ENCODE data around the gene OR6C70.
"Not testable (repeated sequence)": the region's sequence is repeated elsewhere in the genome, so short reads cannot be mapped to it uniquely, and the experiment has no call there.

The OR6C70 gene

DNA sequence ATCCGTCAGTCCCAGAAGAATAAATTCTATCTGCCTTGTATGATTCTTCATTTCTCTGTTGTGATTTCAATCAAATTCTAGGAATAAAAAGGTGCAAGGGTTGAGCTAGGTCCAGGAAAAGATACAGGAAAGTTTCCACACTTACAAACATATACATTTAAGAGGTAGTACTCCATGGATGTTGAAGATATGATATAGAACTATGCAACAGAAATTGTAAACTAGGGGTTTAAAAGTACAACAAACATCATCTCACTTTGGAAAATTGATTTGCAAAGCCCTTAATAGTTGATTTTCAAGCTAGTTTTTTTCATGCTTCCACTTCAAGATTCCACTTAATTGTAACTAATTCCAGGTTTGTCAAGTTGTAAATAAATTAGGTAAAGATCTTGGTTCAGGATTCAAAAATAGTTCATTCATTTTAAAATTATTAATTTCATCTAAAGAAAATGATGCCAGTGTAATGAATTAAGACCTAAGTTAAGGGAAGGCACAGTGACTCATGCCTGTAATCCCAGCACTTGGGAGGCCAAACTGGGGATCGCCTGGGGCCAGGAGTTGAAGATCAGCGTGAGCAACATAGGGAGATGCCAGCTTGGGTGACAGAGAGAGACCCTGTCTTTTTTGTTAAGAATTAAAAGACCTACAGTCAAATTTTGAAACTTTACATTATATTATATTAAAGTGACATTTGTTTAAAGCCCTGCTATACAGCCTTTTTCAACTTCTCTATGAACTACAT is at the start of gene OR6C70:
Gene OR6C70 (minus strand): TSS at position 51 of the 742 bp plus-strand sequence. CDS start 0 bp downstream, at position 51.
- in situ Hi-C loops (cut with MboI; ENCODE audit: low sequenced_read_pairs) = no loop called here

DNA sequence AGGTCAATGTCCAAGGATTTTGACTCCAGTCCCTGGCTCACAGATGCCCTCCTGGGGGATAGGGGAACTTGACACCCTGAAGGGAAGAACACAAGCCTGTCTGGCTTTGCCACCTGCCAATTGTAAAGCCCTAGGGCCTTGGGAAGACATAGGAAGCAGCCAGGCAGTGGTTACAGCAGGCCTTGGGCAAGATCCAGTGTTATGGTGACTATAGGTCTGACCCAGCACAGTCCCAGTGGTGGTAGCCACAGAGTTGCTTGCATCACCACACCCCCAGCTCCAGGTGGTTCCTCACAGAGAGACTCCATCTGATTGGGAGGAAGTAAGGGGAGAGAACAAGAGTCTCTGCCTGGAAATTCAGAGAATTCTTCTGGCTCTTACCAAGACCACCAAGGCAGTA is 46.5 kb upstream of the OR6C70 start:
- in situ Hi-C loops (cut with MboI; ENCODE audit: low sequenced_read_pairs) = no loop called here

DNA sequence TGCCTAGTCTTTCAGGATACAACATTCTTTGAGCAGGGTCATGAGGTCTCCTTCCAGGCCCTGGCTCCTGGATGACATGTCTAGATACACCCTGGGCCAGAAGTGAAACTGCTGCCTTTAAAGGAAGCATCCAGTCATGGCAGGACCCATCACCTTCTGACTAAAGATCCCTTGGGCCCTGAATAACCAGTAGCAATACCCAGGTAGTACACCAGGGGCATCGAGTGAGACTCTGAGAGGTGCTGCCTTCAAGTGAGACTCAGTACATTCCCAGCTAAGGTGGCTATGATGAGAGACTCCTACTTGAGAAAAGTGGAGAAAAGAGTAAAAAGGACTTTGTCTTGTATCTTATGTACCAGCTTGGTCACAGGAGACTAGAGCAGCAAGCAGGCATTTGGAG is 45.8 kb upstream of the OR6C70 start:
- in situ Hi-C loops (cut with MboI; ENCODE audit: low sequenced_read_pairs) = no loop called here

DNA sequence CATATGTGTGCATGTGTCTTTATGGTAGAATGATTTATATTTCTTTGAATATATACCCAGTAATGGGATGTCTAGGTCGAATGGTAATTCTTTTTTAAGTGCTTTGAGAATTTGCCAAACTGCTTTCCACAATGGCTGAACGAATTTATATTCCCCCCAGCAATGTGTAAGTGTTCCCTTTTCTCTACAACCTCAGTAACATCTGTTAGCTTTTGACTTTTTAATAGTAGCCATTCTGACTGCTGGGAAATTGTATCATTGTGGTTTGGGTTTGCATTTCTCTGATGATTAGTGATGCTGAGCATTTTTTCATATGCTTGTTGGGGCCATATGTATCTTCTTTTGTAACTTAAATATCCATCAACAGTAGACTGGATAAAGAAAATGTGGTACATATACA is 31.7 kb upstream of the OR6C70 start:
- in situ Hi-C loops (cut with MboI; ENCODE audit: low sequenced_read_pairs) = no loop called here

DNA sequence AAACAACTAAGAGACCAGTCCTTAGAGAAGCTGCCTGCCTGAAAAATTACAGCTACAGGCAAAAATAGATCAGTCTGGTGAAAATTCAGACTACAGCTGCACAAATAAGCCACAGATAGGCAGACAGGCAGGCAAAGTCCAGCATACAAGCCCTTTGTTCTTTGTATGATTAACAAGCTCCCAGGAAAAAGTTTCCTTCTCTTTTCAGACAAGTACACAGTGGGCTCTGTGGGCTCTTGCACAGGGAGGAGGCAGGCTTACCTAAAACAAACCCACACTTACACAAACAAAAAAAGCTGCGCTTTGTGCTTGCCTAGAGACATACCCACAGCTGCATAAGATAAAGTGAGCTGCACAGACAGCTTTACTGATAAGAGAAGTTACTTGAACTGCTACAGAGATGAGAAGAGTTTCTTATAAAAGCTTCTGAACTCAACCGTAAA is 29.9 kb upstream of the OR6C70 start:
- in situ Hi-C loops (cut with MboI; ENCODE audit: low sequenced_read_pairs) = no loop called here

DNA sequence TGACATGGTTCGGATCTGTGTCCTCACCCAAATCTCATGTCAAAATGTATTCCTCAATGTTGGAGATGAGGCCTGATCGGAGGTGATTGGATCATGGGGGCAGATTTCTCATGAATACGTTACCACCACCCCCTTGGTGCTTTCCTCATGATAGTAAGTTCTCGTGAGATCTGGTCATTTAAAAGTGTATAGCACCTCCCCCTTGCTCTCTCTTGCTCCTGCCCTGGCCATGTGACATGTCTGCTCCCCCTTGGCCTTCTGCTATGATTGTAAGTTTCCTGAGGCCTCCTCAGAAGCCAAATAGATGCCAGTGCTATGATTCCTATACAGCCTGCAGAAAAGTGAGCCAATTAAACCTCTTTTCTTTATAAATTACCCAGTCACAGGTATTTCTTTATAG is 29.3 kb upstream of the OR6C70 start:
- in situ Hi-C loops (cut with MboI; ENCODE audit: low sequenced_read_pairs) = no loop called here

DNA sequence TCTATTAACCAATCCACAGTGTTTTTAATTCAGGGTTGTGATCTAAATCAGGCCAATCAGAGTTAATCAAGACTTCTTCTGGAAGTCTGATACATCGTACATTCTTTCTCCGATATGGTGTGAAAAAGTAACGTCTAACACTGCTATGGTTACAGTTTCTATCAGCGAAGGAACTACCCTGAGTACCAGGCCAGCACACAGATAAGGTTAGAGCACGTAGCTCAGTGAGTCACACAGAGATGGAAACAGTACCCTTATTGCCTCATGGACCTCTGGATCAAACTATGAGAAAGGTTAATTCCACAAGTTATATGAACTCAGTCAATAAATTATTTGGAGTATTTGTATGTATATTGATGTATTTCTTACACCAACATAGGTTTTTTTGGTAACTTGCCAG is 25.6 kb upstream of the OR6C70 start:
- in situ Hi-C loops (cut with MboI; ENCODE audit: low sequenced_read_pairs) = no loop called here

DNA sequence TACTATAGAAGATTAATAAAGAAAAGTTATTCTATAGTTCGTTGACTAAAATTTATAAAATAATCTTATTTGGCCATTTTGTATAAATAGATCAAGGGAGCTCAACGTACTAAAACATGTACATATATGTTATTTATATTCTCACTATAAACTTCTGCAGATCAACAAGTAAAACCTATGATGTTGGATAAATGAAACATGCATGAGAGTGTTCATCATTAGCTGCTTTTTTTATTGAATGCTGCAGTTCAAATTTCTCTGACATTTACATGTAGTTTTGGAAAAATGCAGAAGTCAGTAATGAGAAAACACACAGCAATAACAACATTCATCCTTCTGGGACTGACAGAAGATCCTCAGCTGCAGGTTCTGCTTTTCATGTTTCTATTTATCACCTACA is 22.1 kb upstream of the OR6C70 start, which contains the start of gene OR6C68:
Gene OR6C68 (plus strand): TSS at position 301 of the 400 bp plus-strand sequence. CDS start 0 bp downstream, at position 301.
- in situ Hi-C loops (cut with MboI; ENCODE audit: low sequenced_read_pairs) = no loop called here

DNA sequence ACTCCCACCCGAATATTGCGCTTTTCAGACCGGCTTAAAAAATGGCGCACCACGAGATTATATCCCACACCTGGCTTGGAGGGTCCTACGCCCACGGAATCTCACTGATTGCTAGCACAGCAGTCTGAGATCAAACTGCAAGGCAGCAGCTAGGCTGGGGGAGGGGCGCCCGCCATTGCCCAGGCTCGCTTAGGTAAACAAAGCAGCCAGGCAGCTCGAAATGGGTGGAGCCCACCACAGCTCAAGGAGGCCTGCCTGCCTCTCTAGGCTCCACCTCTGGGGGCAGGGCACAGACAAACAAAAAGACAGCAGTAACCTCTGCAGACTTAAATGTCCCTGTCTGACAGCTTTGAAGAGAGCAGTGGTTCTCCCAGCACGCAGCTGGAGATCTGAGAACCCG is 14.3 kb upstream of the OR6C70 start:
- in situ Hi-C loops (cut with MboI; ENCODE audit: low sequenced_read_pairs) = not testable (repeated sequence)

DNA sequence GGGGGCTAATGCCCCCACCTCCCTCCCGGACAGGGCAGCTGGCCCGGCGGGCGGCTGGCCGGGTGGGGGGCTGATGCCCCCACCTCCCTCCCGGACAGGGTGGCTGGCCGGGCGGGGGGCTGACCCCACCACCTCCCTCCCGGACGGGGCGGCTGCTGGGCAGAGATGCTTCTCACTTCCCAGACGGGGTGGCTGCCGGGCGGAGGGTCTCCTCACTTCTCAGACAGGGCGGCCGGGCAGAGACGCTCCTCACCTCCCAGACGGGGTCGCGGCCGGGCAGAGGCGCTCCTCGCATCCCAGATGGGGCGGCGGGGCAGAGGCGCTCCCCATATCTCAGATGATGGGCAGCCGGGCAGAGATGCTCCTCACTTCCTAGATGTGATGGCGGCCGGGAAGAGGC is 9.2 kb upstream of the OR6C70 start:
- in situ Hi-C loops (cut with MboI; ENCODE audit: low sequenced_read_pairs) = not testable (repeated sequence)

DNA sequence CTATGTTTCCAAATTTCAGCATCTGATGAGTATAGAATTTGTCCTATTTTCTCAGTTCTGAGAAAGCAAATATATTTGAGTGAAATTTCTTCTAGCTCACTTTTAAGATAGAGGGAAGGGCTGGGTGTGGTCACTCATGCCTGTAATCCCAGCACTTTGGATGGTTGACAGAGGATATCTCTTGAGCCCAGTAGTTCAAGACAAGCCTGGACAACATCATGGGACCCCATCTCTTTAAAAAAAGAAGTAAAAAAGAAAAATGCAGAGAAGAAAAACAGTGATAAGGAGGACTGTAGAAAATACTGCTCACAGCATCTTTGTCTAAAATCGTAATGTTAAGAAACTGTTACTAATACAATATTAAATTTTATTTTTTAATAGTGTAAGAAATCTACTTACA is 2.3 kb upstream of the OR6C70 start:
- in situ Hi-C loops (cut with MboI; ENCODE audit: low sequenced_read_pairs) = no loop called here

DNA sequence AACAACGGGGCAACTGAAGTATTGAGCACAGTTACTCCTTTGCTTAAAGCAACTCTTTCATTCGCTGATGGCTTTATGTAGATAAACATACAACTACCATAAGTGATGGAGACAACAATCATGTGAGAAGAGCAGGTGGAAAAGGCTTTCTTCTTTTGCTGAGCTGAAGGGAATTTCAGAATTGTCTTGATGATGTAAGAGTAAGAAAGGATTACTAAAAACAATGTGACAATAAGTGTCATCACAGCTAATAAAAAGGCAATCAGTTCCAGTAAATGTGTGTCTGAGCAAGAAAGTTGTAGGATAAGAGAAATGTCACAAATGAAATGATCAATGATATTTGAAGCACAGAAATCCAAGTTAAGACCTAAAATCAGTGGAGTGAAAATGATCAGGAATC is 647 bp downstream of the OR6C70 start:
- in situ Hi-C loops (cut with MboI; ENCODE audit: low sequenced_read_pairs) = no loop called here

DNA sequence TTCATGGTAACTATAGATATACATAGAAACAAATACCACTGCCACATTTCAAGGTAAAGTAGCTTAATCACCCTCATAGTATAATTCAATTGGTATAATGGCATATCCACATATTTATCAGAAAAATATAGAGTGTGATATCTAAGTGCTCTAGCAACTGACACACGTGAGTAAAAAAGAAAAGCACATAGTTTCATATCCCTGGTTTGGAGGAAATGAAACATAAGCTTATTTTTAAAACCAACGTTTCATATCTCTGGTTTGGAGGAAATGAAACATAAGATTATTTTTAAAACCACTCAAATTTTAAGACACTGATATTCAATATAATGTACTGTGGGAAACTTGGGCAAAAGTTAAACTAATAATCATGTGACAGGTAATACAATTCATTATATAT is 2.1 kb downstream of the OR6C70 start:
- in situ Hi-C loops (cut with MboI; ENCODE audit: low sequenced_read_pairs) = no loop called here

DNA sequence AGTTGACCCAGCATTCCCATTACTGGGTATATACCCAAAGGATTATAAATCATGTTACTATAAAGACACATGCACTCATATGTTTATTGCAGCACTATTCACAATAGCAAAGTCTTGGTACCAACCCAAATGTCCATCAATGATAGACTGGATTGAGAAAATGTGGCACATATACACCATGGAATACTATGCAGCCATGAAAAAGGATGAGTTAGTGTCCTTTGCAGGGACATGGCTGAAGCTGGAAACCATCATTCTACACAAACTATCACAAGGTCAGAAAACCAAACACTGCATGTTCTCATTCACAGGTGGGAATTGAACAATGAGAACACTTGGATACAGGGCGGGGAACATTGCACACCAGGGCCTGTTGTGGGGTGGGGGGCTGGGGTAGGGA is 5.0 kb downstream of the OR6C70 start:
- in situ Hi-C loops (cut with MboI; ENCODE audit: low sequenced_read_pairs) = not testable (repeated sequence)

DNA sequence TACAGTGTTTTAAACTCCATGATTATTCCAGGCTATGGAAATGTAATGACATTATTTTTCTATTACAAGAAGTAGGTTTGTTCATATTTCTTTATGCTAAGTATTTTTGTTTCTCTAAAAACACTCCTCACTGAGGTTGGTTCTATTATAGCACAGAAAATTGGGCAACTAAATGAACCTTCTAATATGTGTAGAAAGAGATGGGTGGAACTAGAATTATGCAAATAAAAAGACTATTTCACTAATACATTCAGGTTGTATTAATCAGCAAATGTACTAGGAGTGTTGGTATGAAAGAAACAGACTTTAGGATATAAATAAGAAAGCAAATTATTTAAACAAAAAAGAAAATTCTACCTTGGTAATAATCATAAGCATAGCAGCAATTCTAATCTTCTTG is 21.1 kb downstream of the OR6C70 start:
- in situ Hi-C loops (cut with MboI; ENCODE audit: low sequenced_read_pairs) = no loop called here

DNA sequence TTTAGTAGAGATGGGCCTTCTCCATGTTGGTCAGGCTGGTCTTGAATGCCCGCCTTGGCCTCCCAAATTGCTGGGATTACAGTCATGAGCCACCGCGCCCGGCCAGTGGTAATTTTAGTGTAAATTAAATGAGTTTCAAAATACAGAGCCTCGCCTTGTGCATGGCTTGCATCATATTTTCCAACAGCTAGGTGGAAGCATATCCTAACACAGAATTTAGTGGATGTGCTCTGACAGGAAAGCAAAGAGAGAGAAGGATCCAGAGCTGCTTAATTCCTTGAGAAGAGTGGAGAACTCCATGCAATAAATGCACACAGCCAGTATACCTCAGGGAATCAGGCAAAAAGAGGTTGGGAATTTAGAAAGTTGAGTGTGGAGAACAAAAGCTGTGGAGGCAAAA is 23.6 kb downstream of the OR6C70 start:
- in situ Hi-C loops (cut with MboI; ENCODE audit: low sequenced_read_pairs) = no loop called here

DNA sequence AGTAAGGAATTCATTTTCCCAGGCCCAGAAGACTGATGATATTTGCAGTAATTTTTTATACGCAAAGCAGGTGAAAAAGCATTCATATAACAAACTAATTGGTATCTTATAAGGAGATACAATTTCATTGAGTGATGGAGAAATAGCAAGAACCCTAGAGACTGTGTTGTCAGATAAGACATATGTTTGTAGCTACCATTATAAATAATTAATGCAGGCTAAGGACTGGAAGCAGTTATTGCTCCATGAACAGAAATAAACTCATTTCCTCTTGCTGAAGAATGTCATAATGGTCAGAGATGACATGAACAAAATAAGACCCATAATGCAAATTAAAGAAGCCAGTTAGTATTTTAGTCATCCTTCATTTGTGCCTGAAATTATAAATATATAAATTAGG is 24.6 kb downstream of the OR6C70 start:
- in situ Hi-C loops (cut with MboI; ENCODE audit: low sequenced_read_pairs) = no loop called here

DNA sequence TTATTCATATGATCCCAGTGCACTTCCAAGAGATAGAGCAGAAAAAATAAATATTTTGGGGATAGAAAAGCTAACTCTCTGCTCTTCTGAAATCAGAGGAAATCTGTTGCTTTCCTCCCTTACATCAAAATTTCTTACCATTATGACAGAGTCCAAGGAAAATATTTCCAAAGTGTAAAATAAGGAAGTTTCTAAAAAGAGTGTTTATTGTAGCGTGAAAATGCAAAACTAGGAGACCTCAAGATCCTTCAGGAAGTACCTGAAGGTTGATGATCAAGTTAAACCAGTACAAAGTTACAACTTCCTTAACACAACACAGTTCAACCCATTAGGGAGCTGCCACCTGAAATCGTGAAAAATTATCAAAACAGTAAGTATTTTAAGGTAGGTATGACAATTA is 26.2 kb downstream of the OR6C70 start, which contains the start of gene OR6C2:
Gene OR6C2 (plus strand): TSS at position 301 of the 400 bp plus-strand sequence. CDS start 8,138 bp downstream, outside the sequence.
- in situ Hi-C loops (cut with MboI; ENCODE audit: low sequenced_read_pairs) = no loop called here

DNA sequence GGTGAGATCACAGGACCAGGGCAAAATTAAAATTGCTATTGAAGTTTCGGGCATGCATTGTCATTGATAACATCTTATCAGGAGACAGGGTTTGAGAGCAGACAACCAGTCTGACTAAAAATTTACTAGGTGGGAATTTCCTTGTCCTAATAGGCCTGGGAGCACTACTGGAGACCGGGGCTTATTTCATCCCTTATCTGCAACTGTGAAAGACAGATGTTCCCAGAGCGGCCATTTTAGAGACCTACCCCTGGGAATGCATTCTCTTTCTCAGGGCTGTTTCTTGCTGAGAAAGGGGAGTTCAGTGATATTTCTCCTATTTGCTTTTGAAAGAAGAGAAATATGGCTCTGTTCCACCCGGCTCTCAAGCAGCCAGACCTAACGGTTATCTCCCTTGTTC is 28.7 kb downstream of the OR6C70 start:
- in situ Hi-C loops (cut with MboI; ENCODE audit: low sequenced_read_pairs) = not testable (repeated sequence)

DNA sequence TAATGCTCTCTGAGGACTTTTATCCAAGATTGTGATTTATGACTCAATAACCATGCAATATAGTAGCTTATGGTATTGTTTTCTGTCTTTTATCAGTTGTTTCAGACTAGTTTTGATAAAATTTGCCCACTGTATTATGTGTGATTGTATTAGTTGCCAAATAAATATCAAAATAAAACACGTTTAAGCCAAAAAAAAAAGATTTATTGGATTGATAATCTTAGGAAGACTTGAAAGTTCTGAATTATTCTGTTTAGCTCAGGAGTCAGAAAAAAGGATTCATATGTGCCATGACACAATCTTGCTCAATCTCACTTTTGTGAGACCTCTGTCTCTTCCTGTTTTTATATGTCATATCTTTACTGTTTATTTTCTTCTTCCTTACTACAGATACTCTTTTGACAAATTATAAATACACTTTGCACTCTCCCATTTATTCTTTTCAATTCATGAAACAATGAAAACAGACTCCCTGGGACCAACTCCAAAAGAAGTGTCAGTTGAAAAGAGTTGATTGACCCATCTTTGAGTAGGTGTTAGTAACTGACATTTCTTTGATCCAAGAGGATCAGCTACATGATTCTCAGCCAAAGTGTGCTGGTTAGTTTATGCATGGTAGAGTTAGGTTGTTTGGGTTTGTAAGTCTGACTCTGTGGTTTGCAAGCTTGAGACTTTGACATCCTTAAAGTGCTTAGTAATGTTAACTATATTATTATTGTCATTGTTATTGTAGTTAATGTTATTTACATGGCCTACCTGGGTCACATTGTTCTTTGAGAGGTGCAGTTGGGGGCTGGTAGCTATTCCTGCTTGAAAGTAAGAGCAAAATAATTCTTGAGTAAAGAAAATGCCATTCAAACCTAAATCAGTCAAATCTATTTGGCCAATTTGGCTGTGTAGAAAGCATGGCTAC is 41.4 kb downstream of the OR6C70 start:
- in situ Hi-C loops (cut with MboI; ENCODE audit: low sequenced_read_pairs) = no loop called here

DNA sequence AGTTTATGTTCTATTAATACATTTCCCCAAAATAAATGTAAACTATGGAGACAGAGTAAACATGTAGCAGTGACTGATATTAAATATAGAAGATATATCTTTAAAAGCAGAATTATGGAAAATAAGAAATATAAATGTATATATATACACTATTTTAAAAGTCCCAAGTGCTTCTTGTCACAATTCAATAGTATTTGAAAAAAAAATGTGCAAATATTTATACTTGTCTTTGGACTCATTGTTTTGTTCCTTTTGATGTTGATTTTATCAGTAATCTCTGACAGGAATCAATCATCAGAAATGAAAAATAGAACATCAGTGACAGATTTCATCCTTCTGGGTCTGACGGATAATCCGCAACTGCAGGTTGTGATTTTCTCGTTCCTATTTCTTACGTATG is 44.0 kb downstream of the OR6C70 start, which contains the start of gene OR6C76:
Gene OR6C76 (plus strand): TSS at position 301 of the 400 bp plus-strand sequence. CDS start 0 bp downstream, at position 301.
- in situ Hi-C loops (cut with MboI; ENCODE audit: low sequenced_read_pairs) = no loop called here

Measured in HL-60/S4 treated with retinoic acid at 250 ng/mL for 4 days and 3 days (cell line).